HG02798 (cell line): ENCODE results near the gene GRID2.
A peak's percentile ranks its signal among the peaks of the same experiment; 100 is the strongest.

Experiments used
- ATAC-seq: cut with Tn5 transposase; IDR thresholded peaks from one replicate; pipeline ENCODE4 v1.9.1; 2021; ENCODE audit warnings: mild to moderate bottlenecking; ENCODE audit not compliant: unreplicated experiment, poor library complexity

Gene GRID2

GRCh38 chr4:93761286-93761685, 1457.5 kb downstream of the GRID2 start:
- no peak for ATAC-seq

- ATAC-seq, result peak; percentile 82
Measured at GRCh38 chr4:93764639-93765246, 1461.0 kb downstream of the GRID2 start.

- no peak for ATAC-seq
Measured at GRCh38 chr4:93767917-93768316, 1464.2 kb downstream of the GRID2 start.

GRCh38 chr4:93770201-93770600, 1466.4 kb downstream of the GRID2 start:
- ATAC-seq, result no peak

GRCh38 chr4:93771640-93772411, 1468.1 kb downstream of the GRID2 start:
- ATAC-seq, result no peak

- ATAC-seq, result no peak
Measured at GRCh38 chr4:93772858-93773257, 1469.1 kb downstream of the GRID2 start.

- no peak for ATAC-seq
Measured at GRCh38 chr4:93775551-93775950, 1471.8 kb downstream of the GRID2 start.

GRCh38 chr4:93776386-93777080, 1472.8 kb downstream of the GRID2 start:
- no peak for ATAC-seq

- no peak for ATAC-seq
Measured at GRCh38 chr4:93777081-93777460, 1473.3 kb downstream of the GRID2 start.

- no peak for ATAC-seq
Measured at GRCh38 chr4:93779228-93779627, 1475.5 kb downstream of the GRID2 start.

GRCh38 chr4:93780080-93780479, 1476.3 kb downstream of the GRID2 start:
- no peak for ATAC-seq

GRCh38 chr4:93781198-93781597, 1477.4 kb downstream of the GRID2 start:
- ATAC-seq, result no peak

GRCh38 chr4:93786149-93786548, 1482.4 kb downstream of the GRID2 start:
- no peak for ATAC-seq

GRCh38 chr4:93788712-93789111, 1484.9 kb downstream of the GRID2 start:
- peak; percentile 51 for ATAC-seq

GRCh38 chr4:93791570-93792195, 1487.9 kb downstream of the GRID2 start:
- ATAC-seq, result peak; percentile 83

GRCh38 chr4:93802045-93802444, 1498.3 kb downstream of the GRID2 start:
- ATAC-seq, result no peak

- ATAC-seq, result no peak
Measured at GRCh38 chr4:93809773-93810172, 1506.0 kb downstream of the GRID2 start.

GRCh38 chr4:93810340-93810992, 1506.7 kb downstream of the GRID2 start:
- no peak for ATAC-seq

- no peak for ATAC-seq
Measured at GRCh38 chr4:93813092-93813491, 1509.3 kb downstream of the GRID2 start.

- no peak for ATAC-seq
Measured at GRCh38 chr4:93814141-93814540, 1510.4 kb downstream of the GRID2 start.
